Activated T-helper 1 cell treated with anti-CD3 and anti-CD28 coated beads, Interleukin-2, amount 50 U/mL, for 16 hours (primary cell): ENCODE results near the gene DENND4C.
A peak's percentile ranks its signal among the peaks of the same experiment; 100 is the strongest.
"Not testable (repeated sequence)": the region's sequence is repeated elsewhere in the genome, so short reads cannot be mapped to it uniquely, and the experiment has no call there.

ENCODE experiments used
- DNase-seq, 2 donors: peaks; one replicate each; pipeline ENCODE4 v3.0.0-alpha.2; 2020; ENCODE audit warnings: low read depth in 1 of 2, low spot score in 1 of 2

Gene DENND4C

DNA sequence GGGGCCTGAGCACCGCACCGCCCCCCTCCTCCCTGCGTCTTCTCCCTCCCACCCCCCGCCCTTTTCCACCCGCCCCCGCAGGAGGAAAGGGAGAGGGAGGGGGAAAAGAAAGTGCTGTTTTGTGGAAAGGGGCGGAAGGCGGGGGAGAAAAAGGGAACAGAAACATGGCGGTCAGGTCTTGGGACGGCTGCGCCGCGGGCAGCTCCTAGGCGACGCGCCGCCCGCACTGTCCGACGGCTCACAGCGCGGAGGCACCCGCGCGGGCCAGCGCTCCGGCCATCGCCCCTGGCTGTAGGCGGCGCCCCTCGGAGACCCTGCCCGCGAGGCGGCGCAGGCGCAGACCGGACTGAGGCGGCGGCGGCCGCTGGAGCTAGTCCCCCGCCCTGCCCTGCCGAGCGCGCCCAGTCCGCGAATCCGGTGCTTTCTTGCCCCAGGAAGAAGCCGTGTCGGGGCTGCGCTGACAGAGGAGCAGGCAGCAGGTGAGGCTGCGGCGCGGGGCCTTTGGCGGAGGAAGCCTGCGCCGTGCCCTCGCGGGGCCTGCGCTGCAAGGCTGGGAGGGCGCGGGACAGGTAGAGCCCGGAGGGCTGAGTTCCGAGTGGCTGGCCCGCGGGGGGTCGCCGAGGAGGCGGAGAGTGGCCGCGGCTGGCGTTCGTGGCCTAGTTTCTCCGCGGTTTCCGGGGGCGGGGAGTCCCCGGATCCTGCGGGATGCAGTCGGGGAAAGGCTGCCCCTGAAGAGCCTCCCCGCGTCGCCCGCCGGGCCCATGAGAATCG is at the start of gene DENND4C:
DENND4C (plus strand) TSS at position 339 of the 771 bp plus-strand sequence. CDS start 45,482 bp downstream, outside the sequence.
- DNase-seq, result peak; percentile 66 to 68

- DNase-seq, result no peak
Observed at GRCh38 chr9:19180991-19181390, 49.5 kb upstream of the DENND4C start.

DNA sequence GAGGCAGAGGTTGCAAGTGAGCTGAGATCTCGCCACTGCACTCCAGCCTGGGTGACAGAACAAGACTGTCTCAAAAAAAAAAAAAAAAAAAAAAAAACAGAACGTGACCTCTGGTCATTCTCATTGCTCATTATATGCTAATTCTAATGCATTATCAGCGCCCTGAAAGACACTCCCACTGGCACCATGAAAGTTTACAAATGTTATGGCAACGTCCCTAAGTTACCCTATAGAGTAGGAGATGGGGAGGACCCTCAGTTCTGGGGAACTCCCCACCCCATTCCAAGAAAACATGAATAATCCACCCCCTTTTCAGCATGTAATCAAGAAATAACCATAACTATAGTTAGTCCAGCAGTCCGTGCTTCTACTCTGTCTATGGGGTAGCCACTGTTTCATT is 48.9 kb upstream of the DENND4C start:
- no peak for DNase-seq

DNA sequence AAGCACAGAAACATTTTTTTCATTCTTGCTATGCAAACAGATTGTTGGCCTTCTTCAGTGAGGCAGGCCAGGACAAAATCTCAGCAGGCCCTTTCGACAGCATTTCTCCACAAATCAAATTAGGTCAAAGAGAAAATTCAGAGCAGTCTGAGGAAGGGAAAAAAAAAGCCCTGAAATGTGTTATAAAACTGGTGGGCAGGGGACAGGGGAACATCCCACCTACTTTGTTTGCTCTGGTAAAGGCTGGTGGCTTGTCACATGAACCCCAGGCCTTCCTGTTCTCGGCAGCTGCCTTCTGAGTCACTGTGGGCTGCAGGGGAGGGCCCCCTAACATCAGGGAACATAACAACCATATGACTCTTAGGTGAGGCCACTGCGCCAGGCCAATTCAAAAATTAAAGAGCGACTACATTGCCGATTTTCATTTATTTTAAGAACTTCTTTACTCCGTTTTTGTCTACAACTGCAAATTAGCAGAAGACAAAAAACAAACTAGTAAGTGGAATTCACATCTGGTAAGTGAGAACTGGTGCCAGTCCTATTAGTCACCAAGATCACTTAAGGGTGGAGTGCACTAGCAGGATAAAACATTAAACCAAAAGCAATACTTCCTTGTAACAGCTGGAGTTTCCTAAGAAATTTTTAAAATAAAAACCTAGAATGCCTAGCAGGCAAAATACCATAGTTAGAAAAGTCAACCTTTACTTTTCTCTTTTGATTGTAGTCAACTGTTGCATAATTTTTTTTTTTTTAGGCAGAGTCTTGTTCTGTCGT is 46.2 kb upstream of the DENND4C start:
- DNase-seq, result peak; percentile 44 to 62

GRCh38 chr9:19185191-19185590 is 45.3 kb upstream of the DENND4C start:
- DNase-seq, result no peak

DNA sequence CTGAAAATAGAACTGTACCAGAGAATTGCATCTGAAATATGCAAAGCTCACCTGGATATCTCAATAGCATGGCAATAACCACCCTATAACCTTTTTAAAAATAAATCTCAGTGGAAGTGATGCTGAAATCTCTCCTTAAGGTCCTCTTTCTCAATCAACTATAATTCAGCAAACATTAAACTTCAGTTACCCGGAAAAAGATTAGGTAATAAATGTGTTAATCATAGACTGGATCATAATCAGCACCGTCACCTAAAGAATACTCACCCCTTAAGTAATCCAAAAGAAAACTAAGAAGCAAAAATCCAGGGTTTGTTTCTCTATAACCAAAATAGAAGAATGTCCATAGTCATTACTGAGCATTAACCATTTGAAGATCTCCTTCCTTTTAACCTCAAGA is 44.3 kb upstream of the DENND4C start:
- DNase-seq, result no peak

GRCh38 chr9:19188771-19189170 is 41.7 kb upstream of the DENND4C start:
- no peak for DNase-seq

GRCh38 chr9:19192202-19193028 is 38.1 kb upstream of the DENND4C start:
- DNase-seq, result no peak

DNA sequence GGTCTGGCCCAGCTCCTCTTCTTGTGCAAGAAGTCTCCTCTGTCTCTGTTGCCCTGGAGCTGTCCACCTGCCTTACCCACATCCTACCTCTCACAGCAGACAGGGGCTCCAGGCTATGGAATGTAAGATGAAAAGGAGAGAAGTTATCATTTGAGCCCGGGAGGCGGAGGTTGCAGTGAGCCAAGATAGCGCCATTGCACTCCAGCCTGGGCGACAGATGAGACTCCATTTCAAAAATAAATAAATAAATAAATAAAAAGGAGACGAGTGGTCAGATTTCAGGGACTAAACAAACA is 37.5 kb upstream of the DENND4C start:
- DNase-seq, result no peak

DNA sequence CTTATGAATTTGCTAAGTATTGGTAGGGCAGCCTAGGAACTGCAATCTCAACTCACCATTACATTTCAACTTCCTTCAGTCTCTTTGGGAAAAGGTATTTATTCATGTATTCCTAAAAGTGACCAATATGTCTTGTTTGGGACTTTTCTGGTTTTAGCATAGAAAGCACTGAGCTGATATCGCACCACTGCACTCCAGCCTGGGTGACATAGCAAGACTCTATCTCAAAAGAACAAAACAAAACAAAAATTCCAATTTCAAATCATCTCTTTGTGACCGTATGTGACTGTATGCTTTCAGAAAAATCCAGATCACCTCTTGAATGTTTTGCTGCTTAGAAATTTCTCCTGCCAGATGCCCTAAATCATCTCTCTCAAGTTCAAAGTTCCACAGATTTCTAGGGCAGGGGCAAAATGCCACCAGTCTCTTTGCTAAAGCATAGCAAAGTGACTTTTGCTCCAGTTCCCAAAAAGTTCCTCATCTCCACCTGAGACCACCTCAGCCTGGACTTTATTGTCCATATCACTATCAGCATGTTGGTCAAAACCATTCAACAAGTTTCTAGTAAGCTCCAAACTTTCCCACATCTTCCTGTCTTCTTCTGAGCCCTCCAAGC is 37.0 kb upstream of the DENND4C start:
- not testable (repeated sequence) for DNase-seq

- no peak for DNase-seq
Observed at GRCh38 chr9:19198406-19198805, 32.1 kb upstream of the DENND4C start.

DNA sequence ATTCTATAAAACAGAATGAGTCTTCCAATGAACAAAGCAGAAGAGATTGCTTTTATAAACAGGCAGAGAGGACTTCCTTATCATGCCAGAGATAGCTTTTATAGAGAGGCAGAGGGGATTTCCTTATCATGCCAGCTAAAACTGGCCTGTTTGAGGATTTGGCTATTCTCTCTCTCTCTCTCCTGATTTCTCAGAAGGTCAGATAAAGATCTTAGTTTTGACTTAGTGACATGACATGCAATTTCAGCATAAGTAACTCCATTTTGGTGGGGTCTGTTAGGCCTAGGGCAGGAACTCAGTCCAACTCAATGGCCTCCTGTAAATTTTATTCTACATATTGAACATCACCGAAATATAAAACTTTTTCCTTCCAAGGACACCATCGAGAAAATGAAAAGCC is 31.5 kb upstream of the DENND4C start:
- no peak for DNase-seq

DNA sequence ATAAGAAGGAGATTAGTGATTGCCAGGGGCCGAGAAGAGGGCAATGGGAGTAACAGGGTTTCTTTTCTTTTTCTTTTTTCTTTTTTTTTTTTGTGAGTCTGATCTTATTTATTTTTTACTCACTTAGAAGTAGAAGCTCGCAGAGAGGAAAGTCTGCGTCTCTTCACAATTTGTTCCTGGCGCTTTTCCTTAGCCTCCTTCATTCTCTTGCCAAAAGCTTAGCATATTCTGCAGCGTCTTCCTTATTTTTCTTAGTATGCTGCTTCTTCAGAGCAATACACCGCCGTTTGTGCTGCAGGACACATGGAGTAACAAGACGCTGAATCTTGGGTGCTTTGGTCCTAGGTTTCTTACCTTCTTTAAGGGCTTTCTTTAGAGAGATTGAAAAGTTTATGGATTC is 30.3 kb upstream of the DENND4C start:
- no peak for DNase-seq

GRCh38 chr9:19201899-19202891 is 28.3 kb upstream of the DENND4C start:
- DNase-seq, result no peak

DNA sequence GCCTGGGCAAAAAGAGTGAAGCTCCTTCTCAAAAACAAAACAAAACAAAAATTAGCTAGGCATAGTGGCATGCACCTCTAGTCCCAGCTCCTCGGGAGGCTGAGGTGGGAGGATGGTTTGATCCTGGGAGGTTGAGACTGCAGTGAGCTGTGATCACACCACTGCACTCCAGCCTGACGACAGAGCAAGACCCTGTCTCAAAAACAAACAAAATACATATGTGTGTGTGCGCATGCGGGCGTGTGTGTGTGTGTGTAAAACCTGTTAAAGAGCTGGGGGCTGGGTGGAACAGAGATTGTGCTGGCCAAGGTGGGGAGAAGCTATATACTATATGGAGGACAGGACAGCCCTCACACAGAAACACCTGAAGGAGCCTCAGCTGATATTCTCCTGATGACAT is 27.4 kb upstream of the DENND4C start:
- no peak for DNase-seq

DNA sequence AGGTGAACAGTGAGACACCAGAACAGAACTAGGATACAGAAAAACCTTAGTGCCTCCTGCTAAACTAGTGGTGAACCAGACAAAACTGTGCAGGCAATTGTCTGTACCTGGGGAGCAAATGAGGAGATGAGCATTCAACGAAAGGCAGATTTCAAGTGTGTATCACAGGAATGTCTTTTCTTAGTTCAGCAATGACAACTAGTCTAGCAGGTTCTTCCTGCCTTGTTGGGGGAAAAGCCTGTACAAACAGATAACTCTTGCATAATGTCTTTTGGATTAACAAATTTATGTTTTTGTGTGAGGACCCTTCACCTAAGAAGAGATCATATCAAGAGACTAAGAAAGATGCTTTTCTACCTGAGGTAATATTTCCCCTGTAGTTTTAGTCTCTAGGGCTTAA is 21.8 kb upstream of the DENND4C start:
- DNase-seq, result no peak

DNA sequence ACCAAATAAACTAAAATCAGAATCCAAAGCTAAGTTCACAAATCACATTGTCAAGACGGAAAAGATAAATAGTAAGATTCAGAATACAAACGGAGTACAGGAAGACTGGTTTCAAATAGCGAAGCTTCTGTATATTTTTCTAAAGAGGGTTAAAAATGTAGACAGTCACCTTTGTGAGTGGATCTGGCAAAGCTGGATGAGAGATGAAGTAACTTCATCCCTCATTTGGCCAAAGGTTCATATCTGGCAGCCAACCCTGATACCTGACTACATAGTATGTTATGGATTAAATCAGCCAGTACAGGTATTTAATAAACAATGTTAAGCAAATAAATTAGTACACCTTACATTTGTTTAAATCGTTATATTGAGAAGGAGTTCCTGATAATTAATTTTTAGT is 21.3 kb upstream of the DENND4C start:
- DNase-seq, result no peak

GRCh38 chr9:19213823-19214222 is 16.7 kb upstream of the DENND4C start:
- DNase-seq, result no peak

DNA sequence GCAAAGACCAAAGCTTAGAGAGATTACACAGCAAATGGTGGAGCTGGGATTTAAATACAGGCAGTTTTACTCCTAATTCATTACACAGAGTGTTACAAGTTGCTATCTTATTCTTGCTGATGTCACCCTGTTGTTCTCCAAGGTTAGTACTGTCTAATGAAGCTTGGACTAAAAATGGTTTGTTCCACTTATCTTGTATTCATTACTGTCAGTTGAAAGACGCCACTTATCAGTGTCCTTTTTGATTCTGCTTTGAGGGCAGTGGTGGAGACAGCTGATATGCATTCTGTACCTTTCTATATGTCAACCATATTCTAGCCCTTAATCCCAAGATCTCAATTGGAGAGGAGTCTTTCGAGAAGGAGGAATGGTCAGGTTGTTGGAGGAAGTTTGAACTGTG is 14.0 kb upstream of the DENND4C start:
- DNase-seq, result no peak

- no peak for DNase-seq
Observed at GRCh38 chr9:19221326-19221725, 9.2 kb upstream of the DENND4C start.
